Testis (tissue), 2 donors: ENCODE measurements around the gene KCNJ16.

Source experiments
- POLR2A ChIP-seq: fragments of 450-650 bp; IDR thresholded peaks from one replicate; pipeline ENCODE4 v1.6.1; 2017; ENCODE audit warnings: antibody characterized with exemption, mild to moderate bottlenecking, moderate library complexity
- TF ChIP-seq, protein P1 (sequence below), 3 experiments: fragments of 450-650 bp in 2 of 3; fragments of 200-600 bp in 1 of 3; sonication (generic) in 1 of 3; IDR thresholded peaks; one replicate each; pipeline ENCODE4 v1.5.1; 2016 to 2019; ENCODE audit warnings: antibody characterized with exemption in 3 of 3, mild to moderate bottlenecking in 2 of 3, moderate library complexity in 1 of 3

DNA sequence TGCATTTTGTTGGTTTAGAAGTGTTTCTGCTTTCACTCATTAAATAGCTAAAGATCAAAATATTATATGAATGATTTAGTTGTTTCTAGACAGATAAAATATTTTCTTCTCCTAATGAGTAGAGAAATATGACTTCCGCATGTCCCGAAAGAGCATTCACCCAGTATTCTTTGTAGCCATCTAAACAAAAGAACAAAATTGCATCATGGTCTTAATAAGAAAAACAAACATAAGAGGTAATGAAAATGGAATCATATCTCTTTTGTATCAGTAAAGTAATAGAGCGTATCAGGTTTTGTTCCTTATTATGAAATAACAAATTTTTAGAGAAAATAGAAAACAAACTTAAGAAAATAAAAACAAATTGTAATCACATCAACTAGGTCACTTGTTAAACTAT lies 78.2 kb downstream of the KCNJ16 start:
- TF ChIP-seq, protein P1, sequence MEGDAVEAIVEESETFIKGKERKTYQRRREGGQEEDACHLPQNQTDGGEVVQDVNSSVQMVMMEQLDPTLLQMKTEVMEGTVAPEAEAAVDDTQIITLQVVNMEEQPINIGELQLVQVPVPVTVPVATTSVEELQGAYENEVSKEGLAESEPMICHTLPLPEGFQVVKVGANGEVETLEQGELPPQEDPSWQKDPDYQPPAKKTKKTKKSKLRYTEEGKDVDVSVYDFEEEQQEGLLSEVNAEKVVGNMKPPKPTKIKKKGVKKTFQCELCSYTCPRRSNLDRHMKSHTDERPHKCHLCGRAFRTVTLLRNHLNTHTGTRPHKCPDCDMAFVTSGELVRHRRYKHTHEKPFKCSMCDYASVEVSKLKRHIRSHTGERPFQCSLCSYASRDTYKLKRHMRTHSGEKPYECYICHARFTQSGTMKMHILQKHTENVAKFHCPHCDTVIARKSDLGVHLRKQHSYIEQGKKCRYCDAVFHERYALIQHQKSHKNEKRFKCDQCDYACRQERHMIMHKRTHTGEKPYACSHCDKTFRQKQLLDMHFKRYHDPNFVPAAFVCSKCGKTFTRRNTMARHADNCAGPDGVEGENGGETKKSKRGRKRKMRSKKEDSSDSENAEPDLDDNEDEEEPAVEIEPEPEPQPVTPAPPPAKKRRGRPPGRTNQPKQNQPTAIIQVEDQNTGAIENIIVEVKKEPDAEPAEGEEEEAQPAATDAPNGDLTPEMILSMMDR (IDR thresholded peaks at IDR 0.05) = no peak
- TF ChIP-seq POLR2A = no peak
